IMR-90 (cell line): ENCODE data around the gene DNAJC13. TPM values are rescaled to one million over a fixed set of nuclear protein-coding genes. Genes with fewer than 3 reads are reported as not detected.

Experiments used
- ATAC-seq: fragments of 200-7000 bp; cut with Tn5 transposase; 2 replicates; pipeline ENCODE4 v1.9.1; 2020; ENCODE audit warnings: low read depth, mild to moderate bottlenecking, moderate library complexity
- BruUV-seq: library from RNA; stranded (reverse); fragments of 400-500 nt; replicated peaks from 2 replicates; lab custom pipeline; 2021; lab: Mats Ljungman, UMichigan
- CTCF ChIA-PET: fragments of 300-600 bp; formaldehyde crosslinking; extraction: SDS; loops from one replicate; lab custom pipeline; 2021; ENCODE audit warnings: antibody characterized with exemption; lab: Yijun Ruan, JAX
- POLR2A ChIA-PET: fragments of 300-600 bp; sonication (Branson Sonifier 250); formaldehyde crosslinking; loops from one replicate; lab custom pipeline; 2022; ENCODE audit warnings: antibody characterized with exemption; ENCODE audit not compliant: unreplicated experiment; lab: Charles Lee
- DNase-seq: peaks from one replicate; pipeline ENCODE4 v3.0.0; 2013
- H2AFZ ChIP-seq: replicated peaks from 2 replicates; pipeline ENCODE3; 2013; ENCODE audit warnings: low read length, mild to moderate bottlenecking; ENCODE audit not compliant: poor library complexity
- H2AK5ac ChIP-seq: 2 replicates; pipeline ENCODE4 v1.6.1; 2013; ENCODE audit warnings: low read depth, low read length, inconsistent platforms
- H2AK9ac ChIP-seq: replicated peaks from 2 replicates; pipeline ENCODE3; 2013; ENCODE audit warnings: mild to moderate bottlenecking, low read depth, low read length, moderate library complexity; ENCODE audit not compliant: poor library complexity
- H2BK120ac ChIP-seq: 2 replicates; pipeline ENCODE4 v1.6.1; 2013; ENCODE audit warnings: low read depth, low read length, inconsistent platforms
- H2BK15ac ChIP-seq: 3 replicates; pipeline ENCODE4 v1.6.1; 2013; ENCODE audit warnings: low read depth, low read length, inconsistent platforms
- H2BK20ac ChIP-seq: 2 replicates; pipeline ENCODE4 v1.6.1; 2013; ENCODE audit warnings: low read depth, mild to moderate bottlenecking, inconsistent platforms, low read length, moderate library complexity
- H2BK5ac ChIP-seq: 2 replicates; pipeline ENCODE4 v1.6.1; 2013; ENCODE audit warnings: mild to moderate bottlenecking, low read depth, low read length, inconsistent platforms; ENCODE audit not compliant: poor library complexity, severe bottlenecking
- H3K14ac ChIP-seq: replicated peaks from 2 replicates; pipeline ENCODE4 v1.6.1; 2013; ENCODE audit warnings: low read depth, low read length, inconsistent platforms
- H3K18ac ChIP-seq: 2 replicates; pipeline ENCODE4 v1.6.1; 2013; ENCODE audit warnings: low read depth, low read length, control low read depth
- H3K23ac ChIP-seq: 2 replicates; pipeline ENCODE4 v1.6.1; 2013; ENCODE audit warnings: low read depth, low read length, inconsistent platforms
- H3K27ac ChIP-seq: 2 replicates; pipeline ENCODE4 v1.5.1; 2013; ENCODE audit warnings: mild to moderate bottlenecking, control low read depth, low read length; ENCODE audit not compliant: insufficient read depth
- H3K27me3 ChIP-seq: 2 replicates; pipeline ENCODE4 v1.6.1; 2013; ENCODE audit warnings: low read length; ENCODE audit not compliant: control insufficient read depth, insufficient read depth
- H3K36me3 ChIP-seq: 2 replicates; pipeline ENCODE4 v1.6.1; 2013; ENCODE audit warnings: low read length, mixed read lengths; ENCODE audit not compliant: control insufficient read depth, insufficient read depth
- H3K4ac ChIP-seq: 2 replicates; pipeline ENCODE4 v1.6.1; 2013; ENCODE audit warnings: low read depth, low read length, inconsistent platforms
- H3K4me1 ChIP-seq: 2 replicates; pipeline ENCODE4 v1.6.1; 2013; ENCODE audit warnings: low read length, mixed read lengths; ENCODE audit not compliant: control insufficient read depth, insufficient read depth
- H3K4me2 ChIP-seq: 2 replicates; pipeline ENCODE4 v1.6.1; 2013; ENCODE audit warnings: low read depth, mild to moderate bottlenecking, control low read depth, low read length, moderate library complexity
- H3K4me3 ChIP-seq: 2 replicates; pipeline ENCODE4 v1.5.1; 2013; ENCODE audit warnings: low read depth, mild to moderate bottlenecking, control low read depth, low read length, moderate library complexity; ENCODE audit not compliant: insufficient read depth
- H3K56ac ChIP-seq: 2 replicates; pipeline ENCODE4 v1.6.1; 2013; ENCODE audit warnings: low read length, inconsistent platforms; ENCODE audit not compliant: insufficient read depth; ENCODE audit errors: extremely low read depth
- H3K79me1 ChIP-seq, 2 experiments: 2 replicates each; pipeline ENCODE4 v1.6.1; 2013; ENCODE audit warnings: low read length in 2 of 2, inconsistent platforms in 1 of 2, low read depth in 1 of 2
- H3K9ac ChIP-seq: 2 replicates; pipeline ENCODE4 v1.6.1; 2013; ENCODE audit warnings: low read depth, low read length, control low read depth
- H3K9me1 ChIP-seq: 2 replicates; pipeline ENCODE4 v1.6.1; 2013; ENCODE audit warnings: low read length, inconsistent platforms; ENCODE audit not compliant: insufficient read depth
- H3K9me3 ChIP-seq: 2 replicates; pipeline ENCODE4 v1.6.1; 2013; ENCODE audit warnings: low read length; ENCODE audit not compliant: control insufficient read depth, insufficient read depth
- H4K20me1 ChIP-seq: 2 replicates; pipeline ENCODE4 v1.6.1; 2013; ENCODE audit warnings: low read length, inconsistent platforms; ENCODE audit not compliant: insufficient read depth
- H4K5ac ChIP-seq: 2 replicates; pipeline ENCODE4 v1.6.1; 2013; ENCODE audit warnings: mild to moderate bottlenecking, low read depth, low read length, control low read depth
- H4K8ac ChIP-seq, 2 experiments: 2 replicates each; pipeline ENCODE4 v1.6.1; 2013; ENCODE audit warnings: low read depth in 2 of 2, low read length in 2 of 2, control low read depth in 1 of 2, inconsistent platforms in 1 of 2
- H4K91ac ChIP-seq: 2 replicates; pipeline ENCODE4 v1.6.1; 2013; ENCODE audit warnings: low read depth, low read length, inconsistent platforms; ENCODE audit not compliant: insufficient read depth
- BHLHE40 ChIP-seq: fragments of 150-350 bp; IDR thresholded peaks from 2 replicates; pipeline ENCODE4 v1.6.1; 2016; ENCODE audit warnings: mild to moderate bottlenecking, low read depth, low read length
- CEBPB ChIP-seq: IDR thresholded peaks from 2 replicates; pipeline ENCODE4 v1.6.1; 2012; ENCODE audit warnings: low read depth, low read length, improper control_type of control experiment
- CHD1 ChIP-seq: IDR thresholded peaks from 2 replicates; pipeline ENCODE4 v1.6.1; 2012; ENCODE audit warnings: low read depth, low read length, improper control_type of control experiment
- FOS ChIP-seq: fragments of 150-350 bp; IDR thresholded peaks from 2 replicates; pipeline ENCODE4 v1.6.1; 2016; ENCODE audit warnings: low read depth, low read length
- MAFK ChIP-seq: IDR thresholded peaks from 2 replicates; pipeline ENCODE4 v1.6.1; 2012; ENCODE audit warnings: low read depth, low read length, improper control_type of control experiment
- MAZ ChIP-seq: IDR thresholded peaks from 2 replicates; pipeline ENCODE4 v1.6.1; 2012; ENCODE audit warnings: low read depth, mild to moderate bottlenecking, low read length, improper control_type of control experiment, moderate library complexity, borderline replicate concordance
- POLR2A ChIP-seq: IDR thresholded peaks from 2 replicates; pipeline ENCODE4 v1.6.1; 2012; ENCODE audit warnings: mild to moderate bottlenecking, low read depth, low read length
- RCOR1 ChIP-seq: IDR thresholded peaks from 2 replicates; pipeline ENCODE4 v1.6.1; 2012; ENCODE audit warnings: mild to moderate bottlenecking, low read length, improper control_type of control experiment; ENCODE audit not compliant: insufficient replicate concordance
- SMC3 ChIP-seq: fragments of 150-350 bp; IDR thresholded peaks from 2 replicates; pipeline ENCODE4 v1.6.1; 2016; ENCODE audit warnings: low read depth, mild to moderate bottlenecking, antibody characterized with exemption, low read length, moderate library complexity
- WGBS, 2 experiments: methylation state at CpG; one replicate each; pipeline versions ENCODE4 v1.1.5 to v1.1.7; 2013; ENCODE audit warnings: missing lambda C conversion rate in 2 of 2; ENCODE audit not compliant: insufficient read length in 1 of 2; ENCODE audit errors: extremely low coverage in 2 of 2; 5-methylcytosine and 5-hydroxymethylcytosine counted together
- dilution Hi-C: fragments of 300-500 bp; cut with HindIII; formaldehyde crosslinking; loops from one replicate; pipeline ENCODE4 v1.14.3; 2018; ENCODE audit warnings: low sequenced_read_pairs; ENCODE audit not compliant: unreplicated experiment
- in situ Hi-C: fragments of 300-500 bp; cut with MboI; formaldehyde crosslinking; loops from 3 replicates; pipeline ENCODE4 v1.14.3; 2019; ENCODE audit warnings: low sequenced_read_pairs, inconsistent platforms, mixed read lengths
- intact Hi-C: fragments of 100-400 bp; cut with micrococcal nuclease; formaldehyde crosslinking; loops from 2 replicates; pipeline ENCODE4 v1.10.0; 2022
- polyA plus RNA-seq, 3 experiments: library from polyadenylated mRNA; depleted of rRNA; stranded (reverse); fragments of >200 nt; gene quantifications; 2 replicates each; pipeline ENCODE4 v1.2.3, GENCODE V29; 2012; ENCODE audit warnings: low replicate concordance in 1 of 3
- total RNA-seq: library from RNA; depleted of rRNA; stranded (reverse); fragments of >200 nt; gene quantifications from 2 replicates; pipeline ENCODE4 v1.2.3, GENCODE V29; 2012
- TF ChIP-seq, protein P1 (sequence below): fragments of 150-350 bp; IDR thresholded peaks from 2 replicates; pipeline ENCODE4 v1.6.1; 2016; ENCODE audit warnings: low read depth, mild to moderate bottlenecking, low read length, moderate library complexity, borderline replicate concordance

Gene DNAJC13
- total and polyA plus RNA-seq, 2 of the 4 experiments (the other 2 are of a cell fraction): 16.4 to 48.6 TPM

DNA sequence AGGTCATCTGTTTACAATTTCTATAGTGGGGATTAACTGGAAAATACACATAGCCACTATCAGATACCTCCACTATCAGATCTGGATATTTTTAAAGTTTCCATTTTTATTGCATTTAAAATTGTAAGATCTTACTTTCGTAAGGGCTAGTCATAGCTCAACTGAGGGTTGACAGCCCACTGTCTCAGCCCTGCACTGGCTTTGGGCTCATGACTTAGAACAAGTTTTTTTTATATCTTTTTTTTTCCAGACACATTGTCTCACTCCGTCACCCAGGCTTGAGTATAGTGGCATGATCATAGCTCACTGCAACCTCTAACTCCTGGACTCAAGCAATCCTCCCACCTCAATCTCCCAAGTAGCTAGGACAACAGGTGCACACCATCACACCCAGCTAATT lies 48.8 kb upstream of the DNAJC13 start:
- no peak overlapping the region for H2BK5ac ChIP-seq
- dilution Hi-C loops (no loop called here), in situ Hi-C loops (no loop called here), intact Hi-C loops (no loop called here)
- H3K23ac ChIP-seq: no peak overlapping the region
- H2AFZ ChIP-seq: no peak overlapping the region
- no peak overlapping the region for H3K4ac ChIP-seq
- ChIA-PET POLR2A (no interaction called here), CTCF (interaction anchor here (1.1 kb wide), 1 partner anchor 25 kb away, joined by 3 read pairs; no protein-coding TSS in a partner anchor)
- ATAC-seq (no peak), DNase-seq (no peak)
- H4K8ac ChIP-seq: no peak overlapping the region
- no peak overlapping the region for H3K27ac ChIP-seq
- H3K14ac ChIP-seq: no peak overlapping the region
- H2AK9ac ChIP-seq: no peak overlapping the region
- no peak overlapping the region for H4K91ac ChIP-seq
- 88% methylated on average over 1 of the region's 2 CpGs; no CpG with 5 or more reads in 1 of the 2 experiments for WGBS, 2 experiments
- H2BK20ac ChIP-seq: no peak overlapping the region
- H3K4me1 ChIP-seq: no peaks in the 10 kb centered on the region
- no peak overlapping the region for H3K18ac ChIP-seq
- no peaks in the 10 kb centered on the region for H3K36me3 ChIP-seq
- TF ChIP-seq POLR2A: no peak
- no peak for TF ChIP-seq BHLHE40
- TF ChIP-seq, protein P1, sequence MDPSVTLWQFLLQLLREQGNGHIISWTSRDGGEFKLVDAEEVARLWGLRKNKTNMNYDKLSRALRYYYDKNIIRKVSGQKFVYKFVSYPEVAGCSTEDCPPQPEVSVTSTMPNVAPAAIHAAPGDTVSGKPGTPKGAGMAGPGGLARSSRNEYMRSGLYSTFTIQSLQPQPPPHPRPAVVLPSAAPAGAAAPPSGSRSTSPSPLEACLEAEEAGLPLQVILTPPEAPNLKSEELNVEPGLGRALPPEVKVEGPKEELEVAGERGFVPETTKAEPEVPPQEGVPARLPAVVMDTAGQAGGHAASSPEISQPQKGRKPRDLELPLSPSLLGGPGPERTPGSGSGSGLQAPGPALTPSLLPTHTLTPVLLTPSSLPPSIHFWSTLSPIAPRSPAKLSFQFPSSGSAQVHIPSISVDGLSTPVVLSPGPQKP: no peak
- TF ChIP-seq CEBPB: no peak
- no peak for TF ChIP-seq SMC3
- TF ChIP-seq RCOR1: no peak
- no peak for TF ChIP-seq MAZ
- no peak for TF ChIP-seq CHD1
- TF ChIP-seq FOS: no peak
- no peak for TF ChIP-seq MAFK
- no peaks in the 10 kb centered on the region for H3K9me1 ChIP-seq
- H2BK15ac ChIP-seq: no peak overlapping the region
- H3K4me2 ChIP-seq: no peak overlapping the region
- H3K27me3 ChIP-seq: peaks cover 3% of the 10 kb centered on the region; the same call in 1 of the 2 replicates
- H4K5ac ChIP-seq: no peak overlapping the region
- no peak overlapping the region for H2BK120ac ChIP-seq
- H2AK5ac ChIP-seq: no peak overlapping the region
- H4K20me1 ChIP-seq: no peaks in the 10 kb centered on the region
- H3K4me3 ChIP-seq: no peak overlapping the region
- no peaks in the 10 kb centered on the region for H3K9me3 ChIP-seq
- BruUV-seq: no TSS peak
- H3K9ac ChIP-seq: no peak overlapping the region
- H3K56ac ChIP-seq: no peak overlapping the region
- no peaks in the 10 kb centered on the region for H3K79me1 ChIP-seq
